Measurements from ENCODE around the gene MAP3K2. TPM values are rescaled to one million over a fixed set of nuclear protein-coding genes. Genes with fewer than 3 reads are reported as not detected.

MAP3K2 gene
- total RNA-seq, 4 donors from 2014 or later, result 38.8 to 70.2 (median 52.0) TPM

DNA sequence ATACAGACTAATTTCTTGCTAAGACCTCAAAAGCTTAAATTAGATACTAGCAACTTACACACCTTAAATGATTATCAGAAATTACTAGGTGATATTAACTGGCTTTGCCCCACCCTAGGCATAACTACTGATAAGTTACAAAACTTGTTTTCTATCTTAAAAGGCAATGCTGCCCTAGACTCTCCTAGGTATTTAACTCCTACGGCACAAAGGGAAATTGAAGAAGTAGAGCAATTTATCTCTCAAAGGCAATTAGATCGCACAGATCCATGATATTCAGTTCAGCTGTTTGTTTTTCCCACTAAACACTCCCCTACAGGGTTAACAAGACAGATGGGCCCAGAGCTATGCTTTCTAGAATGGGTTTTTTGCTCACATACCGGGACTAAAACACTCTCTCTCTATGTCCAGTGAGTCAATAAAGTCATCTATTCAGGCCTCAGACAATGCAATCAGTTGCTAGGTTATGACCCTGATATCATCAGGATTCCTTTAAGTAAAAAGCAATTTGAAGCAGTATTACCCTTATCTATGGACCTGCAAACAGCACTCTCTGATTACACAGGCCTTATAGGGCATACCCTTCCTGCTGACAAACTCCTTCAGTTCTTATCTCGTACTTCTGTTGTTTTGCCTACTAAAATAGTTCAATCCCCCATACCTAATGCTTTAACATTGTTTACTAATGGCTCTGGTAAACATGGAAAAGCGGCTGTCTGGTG is 14.3 kb downstream of the MAP3K2 start:
- H3K4me3 ChIP-seq, result no peak overlapping the region
- no peak overlapping the region for H3K27ac ChIP-seq
- DNase-seq, result no peak
- H3K36me3 ChIP-seq, result peaks cover 0 to 3% (median 0%) of the 10 kb centered on the region in 3 donors
- no peaks in the 10 kb centered on the region for H3K4me1 ChIP-seq
- peaks cover 0 to 8% (median 0%) of the 10 kb centered on the region in 4 donors for H3K9me3 ChIP-seq
- no peak for TF ChIP-seq POLR2A (IDR thresholded peaks at IDR 0.05)
- TF ChIP-seq, protein P1, sequence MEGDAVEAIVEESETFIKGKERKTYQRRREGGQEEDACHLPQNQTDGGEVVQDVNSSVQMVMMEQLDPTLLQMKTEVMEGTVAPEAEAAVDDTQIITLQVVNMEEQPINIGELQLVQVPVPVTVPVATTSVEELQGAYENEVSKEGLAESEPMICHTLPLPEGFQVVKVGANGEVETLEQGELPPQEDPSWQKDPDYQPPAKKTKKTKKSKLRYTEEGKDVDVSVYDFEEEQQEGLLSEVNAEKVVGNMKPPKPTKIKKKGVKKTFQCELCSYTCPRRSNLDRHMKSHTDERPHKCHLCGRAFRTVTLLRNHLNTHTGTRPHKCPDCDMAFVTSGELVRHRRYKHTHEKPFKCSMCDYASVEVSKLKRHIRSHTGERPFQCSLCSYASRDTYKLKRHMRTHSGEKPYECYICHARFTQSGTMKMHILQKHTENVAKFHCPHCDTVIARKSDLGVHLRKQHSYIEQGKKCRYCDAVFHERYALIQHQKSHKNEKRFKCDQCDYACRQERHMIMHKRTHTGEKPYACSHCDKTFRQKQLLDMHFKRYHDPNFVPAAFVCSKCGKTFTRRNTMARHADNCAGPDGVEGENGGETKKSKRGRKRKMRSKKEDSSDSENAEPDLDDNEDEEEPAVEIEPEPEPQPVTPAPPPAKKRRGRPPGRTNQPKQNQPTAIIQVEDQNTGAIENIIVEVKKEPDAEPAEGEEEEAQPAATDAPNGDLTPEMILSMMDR (IDR thresholded peaks at IDR 0.05), result no peak
- no peaks in the 10 kb centered on the region for H3K27me3 ChIP-seq

DNA sequence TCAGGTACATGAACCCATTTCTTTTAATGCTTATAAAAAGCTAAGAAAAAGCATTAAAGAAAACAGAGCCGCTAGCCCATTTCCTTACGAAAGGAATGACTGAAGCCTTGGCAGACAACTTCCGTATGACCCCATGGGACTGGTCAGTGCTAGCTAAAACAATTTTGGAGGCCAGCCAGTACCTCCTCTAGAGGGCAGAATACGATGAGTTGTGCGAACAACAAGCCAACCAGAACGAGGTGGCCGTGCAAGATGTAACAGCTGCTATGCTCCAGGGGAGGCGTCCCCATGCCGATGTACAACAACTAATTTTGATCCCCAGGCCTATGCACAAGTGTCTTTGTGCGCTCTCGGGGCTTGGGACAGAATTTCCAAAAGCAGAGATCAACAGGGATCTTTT is 16.7 kb downstream of the MAP3K2 start:
- no peak overlapping the region for H3K27ac ChIP-seq
- peaks cover 0 to 4% (median 0%) of the 10 kb centered on the region in 4 donors for H3K9me3 ChIP-seq
- TF ChIP-seq, protein P1 (IDR thresholded peaks at IDR 0.05), result no peak
- no peak for TF ChIP-seq POLR2A (IDR thresholded peaks at IDR 0.05)
- no peaks in the 10 kb centered on the region for H3K4me1 ChIP-seq
- no peaks in the 10 kb centered on the region for H3K27me3 ChIP-seq
- H3K36me3 ChIP-seq, result no peaks in the 10 kb centered on the region
- DNase-seq, result no peak
- no peak overlapping the region for H3K4me3 ChIP-seq

DNA sequence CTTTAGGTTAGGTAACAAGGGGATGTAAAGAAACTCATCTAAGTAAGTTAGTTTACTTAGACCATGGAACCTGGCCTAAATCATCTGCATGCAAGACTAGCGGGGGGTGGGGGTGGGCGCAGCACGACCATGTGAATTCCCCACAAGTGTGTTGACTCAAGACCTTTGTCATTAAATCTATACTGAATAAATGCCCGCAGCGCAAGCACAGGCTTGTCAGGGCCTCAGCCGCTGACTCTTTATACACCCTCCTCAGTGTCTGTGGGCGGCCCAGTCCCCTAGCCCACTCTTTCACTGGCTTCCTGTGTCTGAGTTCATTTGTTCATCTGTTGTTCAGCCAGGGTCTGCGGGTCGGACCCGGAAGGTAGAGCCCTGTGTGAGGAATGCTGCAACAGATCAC is 17.8 kb downstream of the MAP3K2 start:
- Histone ChIP-seq H3K36me3 (no peaks in the 10 kb centered on the region), H3K9me3 (peaks cover 0 to 4% (median 0%) of the 10 kb centered on the region in 4 donors), H3K4me1 (no peaks in the 10 kb centered on the region), H3K4me3 (no peak overlapping the region), H3K27ac (no peak overlapping the region), H3K27me3 (no peaks in the 10 kb centered on the region)
- no peak for TF ChIP-seq POLR2A (IDR thresholded peaks at IDR 0.05)
- TF ChIP-seq, protein P1 (IDR thresholded peaks at IDR 0.05), result no peak
- DNase-seq, result no peak

DNA sequence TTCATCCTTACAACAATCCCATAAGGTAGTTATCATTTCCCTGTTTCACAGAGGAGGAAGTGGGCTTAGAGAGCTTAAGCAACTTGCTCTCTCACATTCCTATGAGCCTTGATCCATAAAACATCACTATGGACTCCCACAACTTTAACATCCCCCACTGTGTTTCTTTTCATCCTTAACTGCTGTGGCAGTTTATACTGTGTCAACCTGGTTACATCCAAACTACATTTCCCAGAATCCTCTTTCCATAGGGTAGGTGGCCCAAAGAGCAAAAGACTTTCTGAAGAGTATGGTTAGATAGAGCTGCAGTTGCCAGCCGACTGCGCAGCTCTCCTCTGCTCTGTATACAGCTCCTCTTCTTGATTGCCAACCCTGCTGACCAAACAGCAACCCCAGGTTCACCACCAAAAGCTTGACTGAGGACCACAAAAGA is 22.5 kb downstream of the MAP3K2 start:
- Histone ChIP-seq H3K27ac (no peak overlapping the region), H3K4me3 (no peak overlapping the region), H3K36me3 (no peaks in the 10 kb centered on the region), H3K27me3 (no peaks in the 10 kb centered on the region), H3K9me3 (no peaks in the 10 kb centered on the region), H3K4me1 (no peaks in the 10 kb centered on the region)
- DNase-seq, result no peak
- TF ChIP-seq POLR2A (IDR thresholded peaks at IDR 0.05), result no peak
- TF ChIP-seq, protein P1 (IDR thresholded peaks at IDR 0.05), result no peak

DNA sequence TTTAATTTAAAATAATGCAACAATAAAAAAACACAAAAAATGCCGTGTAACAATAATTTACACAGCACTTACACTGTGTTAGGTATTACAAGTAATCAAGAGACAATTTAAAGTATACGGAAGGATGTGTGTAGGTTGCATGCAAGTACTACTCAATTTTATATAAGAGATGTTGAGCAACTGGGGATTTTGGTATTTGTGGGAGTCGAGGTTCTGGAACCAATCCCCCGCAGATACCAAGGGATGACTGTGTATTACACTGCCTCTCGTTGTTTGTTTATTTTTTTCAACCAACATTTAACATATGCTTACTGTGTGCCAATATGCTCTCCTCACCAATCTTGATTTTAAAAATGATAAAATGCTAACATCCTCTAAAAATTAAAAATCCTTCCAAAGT is 24.8 kb downstream of the MAP3K2 start:
- no peak for TF ChIP-seq POLR2A (IDR thresholded peaks at IDR 0.05)
- TF ChIP-seq, protein P1 (IDR thresholded peaks at IDR 0.05), result no peak
- Histone ChIP-seq H3K36me3 (no peaks in the 10 kb centered on the region), H3K27ac (no peak overlapping the region), H3K9me3 (no peaks in the 10 kb centered on the region), H3K27me3 (no peaks in the 10 kb centered on the region), H3K4me3 (no peak overlapping the region), H3K4me1 (no peaks in the 10 kb centered on the region)
- DNase-seq, result no peak
